Stimulated activated CD4-positive, alpha-beta T cell treated with anti-CD3 and anti-CD28 coated beads, Interleukin-2, amount 100 ng/mL, for 24 hours (primary cell): ENCODE measurements around the gene RILPL2.
"Not testable (repeated sequence)": the region's sequence is repeated elsewhere in the genome, so short reads cannot be mapped to it uniquely, and the experiment has no call there.

ENCODE experiments used
- DNase-seq, 2 donors: peaks; one replicate each; pipeline ENCODE4 v3.0.0-alpha.2; 2020

Gene RILPL2

DNA sequence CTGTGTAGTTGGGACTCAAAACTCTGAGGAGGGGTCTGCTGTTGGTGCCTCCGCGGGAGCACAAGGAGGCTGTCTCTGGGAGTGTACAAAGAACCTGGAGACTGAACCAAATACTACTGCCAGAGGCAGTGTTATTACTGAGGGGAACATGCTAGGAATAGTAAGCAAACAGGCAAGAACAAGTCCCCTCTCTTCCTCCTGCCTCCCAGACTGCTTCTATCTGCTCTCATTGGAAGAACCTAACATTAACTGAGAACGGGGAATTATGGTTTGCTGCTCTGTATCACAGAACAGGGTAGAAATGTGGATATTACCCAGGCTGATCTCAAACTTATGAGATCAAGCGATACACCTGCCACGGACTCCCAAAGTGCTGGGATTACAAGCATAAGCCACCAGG lies 57.1 kb downstream of the RILPL2 start:
- no peak for DNase-seq

DNA sequence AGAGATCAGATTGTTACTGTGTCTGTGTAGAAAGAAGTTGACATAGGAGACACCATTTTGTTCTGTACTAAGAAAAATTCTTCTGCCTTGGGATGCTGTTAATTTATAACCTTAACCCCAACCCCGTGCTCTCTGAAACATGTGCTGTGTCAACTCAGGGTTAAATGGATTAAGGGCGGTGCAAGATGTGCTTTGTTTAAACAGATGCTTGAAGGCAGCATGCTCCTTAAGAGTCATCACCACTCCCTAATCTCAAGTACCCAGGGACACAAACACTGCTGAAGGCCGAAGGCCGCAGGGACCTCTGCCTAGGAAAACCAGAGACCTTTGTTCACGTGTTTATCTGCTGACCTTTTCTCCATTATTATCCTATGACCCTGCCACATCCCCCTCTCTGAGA lies 64.1 kb downstream of the RILPL2 start:
- DNase-seq, result not testable (repeated sequence)

DNA sequence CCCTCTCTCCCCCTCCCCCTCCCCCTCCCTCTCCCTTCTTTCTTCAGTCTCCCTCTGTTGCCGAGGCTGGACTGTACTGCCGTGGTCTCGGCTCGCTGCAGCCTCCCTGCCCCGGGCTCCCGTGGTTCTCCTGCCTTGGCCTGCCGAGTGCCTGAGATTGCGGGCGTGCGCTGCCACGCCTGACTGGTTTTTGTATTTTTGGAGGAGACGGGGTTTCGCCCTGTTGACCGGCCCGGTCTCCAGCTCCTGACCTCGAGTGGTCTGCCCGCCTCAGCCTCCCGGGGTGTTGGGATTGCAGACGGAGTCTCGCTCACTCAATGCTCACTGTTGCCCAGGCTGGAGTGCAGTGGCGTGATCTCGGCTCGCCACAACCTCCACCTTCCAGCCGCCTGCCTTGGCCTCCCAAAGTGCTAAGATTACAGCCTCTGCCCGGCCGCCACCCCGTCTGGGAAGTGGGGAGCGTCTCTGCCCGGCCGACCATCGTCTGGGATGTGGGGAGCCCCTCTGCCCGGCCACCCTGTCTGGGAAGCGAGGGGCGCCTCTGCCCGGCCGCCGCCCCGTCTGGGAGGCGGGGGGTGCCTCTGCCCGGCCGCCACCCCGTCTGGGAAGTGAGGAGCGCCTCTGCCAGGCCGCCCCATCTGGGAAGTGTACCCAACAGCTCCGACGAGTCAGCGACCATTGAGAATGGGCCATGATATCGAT lies 64.7 kb downstream of the RILPL2 start:
- DNase-seq, result not testable (repeated sequence)

DNA sequence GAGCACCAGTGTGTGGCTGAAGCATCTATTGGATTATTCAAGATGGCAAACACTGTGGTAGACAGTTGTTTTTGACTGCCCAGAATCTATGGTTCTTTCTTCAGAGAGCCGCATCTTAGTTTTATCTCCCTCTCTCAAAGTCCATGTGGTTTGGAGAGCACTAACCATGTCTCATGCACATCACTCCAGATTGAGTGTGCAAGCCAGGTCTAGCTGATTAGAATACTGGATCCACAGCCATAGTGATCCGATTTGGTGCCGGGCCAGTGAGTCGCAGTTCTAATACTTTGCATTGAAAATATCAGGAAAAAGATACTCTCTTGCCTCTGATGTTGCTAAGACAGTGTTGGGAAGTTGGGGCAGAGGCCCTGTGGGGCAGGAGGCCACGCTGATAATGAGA lies 67.3 kb downstream of the RILPL2 start:
- DNase-seq, result no peak

DNA sequence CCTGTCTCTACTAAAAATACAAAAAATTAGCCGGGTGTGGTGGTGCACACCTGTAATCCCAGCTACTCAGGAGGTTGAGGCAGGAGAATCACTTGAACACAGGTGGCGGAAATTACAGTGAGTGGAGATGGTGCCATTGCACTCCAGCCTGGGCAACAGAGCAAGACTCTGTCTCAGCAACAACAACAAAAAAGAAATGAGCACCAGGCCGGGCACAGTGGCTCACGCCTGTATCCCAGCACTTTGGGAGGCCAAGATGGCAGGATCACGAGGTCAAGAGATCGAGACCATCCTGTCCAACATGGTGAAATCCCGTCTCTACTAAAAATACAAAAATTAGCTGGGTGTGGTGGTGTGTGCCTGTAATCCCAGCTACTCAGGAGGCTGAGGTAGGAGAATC lies 68.1 kb downstream of the RILPL2 start:
- not testable (repeated sequence) for DNase-seq

DNA sequence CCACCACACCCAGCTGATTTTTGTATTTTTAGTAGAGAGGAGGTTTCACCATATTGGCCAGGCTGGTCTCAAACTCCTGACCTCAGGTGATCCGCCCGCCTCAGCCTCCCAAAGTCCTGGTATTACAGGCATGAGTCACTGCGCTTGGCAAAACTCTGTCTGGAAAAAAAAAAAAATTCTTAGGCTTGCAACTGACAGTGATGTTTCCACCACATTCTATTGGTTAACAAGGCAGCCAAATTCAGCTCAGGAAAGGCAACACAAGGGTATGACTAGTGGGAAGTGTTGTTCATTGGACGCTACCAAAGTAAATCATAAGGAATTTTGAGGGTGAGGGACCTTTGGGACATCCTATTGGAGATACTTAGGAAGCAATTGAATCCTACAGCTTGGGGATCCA lies 69.0 kb downstream of the RILPL2 start:
- DNase-seq, result no peak
